Fibroblast of the conjunctiva (primary cell): ENCODE measurements around the gene SPINT1.
"Not testable (repeated sequence)": the region's sequence is repeated elsewhere in the genome, so short reads cannot be mapped to it uniquely, and the experiment has no call there.

Experiments used
- DNase-seq: peaks from one replicate; pipeline ENCODE4 v3.0.0-alpha.2; 2010; ENCODE audit warnings: low read depth

SPINT1 gene

DNA sequence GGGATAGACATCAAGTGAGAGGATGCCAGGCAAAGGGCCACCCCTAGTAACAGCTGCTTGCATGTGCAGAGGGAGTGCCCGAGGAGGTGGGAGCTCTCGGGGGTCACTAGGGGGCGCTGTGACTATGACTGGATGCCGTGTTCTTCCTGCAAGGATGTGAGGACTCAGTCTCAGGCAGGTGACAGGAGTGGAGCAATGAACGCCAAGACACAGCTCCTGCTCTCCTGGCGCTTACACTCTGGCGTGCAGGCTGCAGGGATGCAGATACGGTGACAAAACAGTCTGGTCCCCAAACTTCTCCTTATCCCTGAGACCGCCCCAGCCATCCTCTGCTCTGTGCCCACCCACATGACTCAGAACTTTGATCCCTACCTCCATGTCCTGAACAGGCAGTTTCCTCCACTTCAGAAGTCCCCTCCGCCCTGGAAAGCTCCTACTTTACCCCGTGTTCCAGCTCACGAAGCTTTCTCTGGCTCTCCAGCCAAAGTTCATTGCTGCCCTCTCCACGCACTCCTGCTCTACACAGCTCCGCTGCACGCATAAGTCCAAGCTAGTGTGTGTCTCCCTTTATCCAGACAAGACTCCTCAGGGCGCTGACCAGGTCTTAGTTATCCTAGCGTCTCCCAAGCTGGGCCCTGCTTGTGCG is 15.5 kb downstream of the SPINT1 start:
- peak; percentile 38 for DNase-seq

DNA sequence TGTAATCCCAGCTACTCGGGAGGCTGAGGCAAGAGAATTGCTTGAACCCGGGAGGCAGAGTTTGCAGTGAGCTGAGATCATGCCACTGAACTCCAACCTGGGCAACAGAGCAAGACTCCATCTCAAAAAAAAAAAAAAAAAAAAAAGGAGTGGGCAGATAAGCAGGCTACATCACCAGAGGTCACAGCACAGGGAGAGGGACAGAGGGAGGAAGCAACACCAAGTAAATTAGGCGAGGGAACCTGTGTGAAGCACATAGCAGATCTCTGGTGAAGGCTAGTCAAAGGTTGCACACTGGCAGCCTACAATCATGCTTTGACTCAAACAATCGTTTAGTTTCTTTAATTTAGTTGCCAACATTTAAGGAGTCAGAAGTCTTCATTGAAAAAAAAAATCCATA is 17.3 kb downstream of the SPINT1 start:
- not testable (repeated sequence) for DNase-seq

DNA sequence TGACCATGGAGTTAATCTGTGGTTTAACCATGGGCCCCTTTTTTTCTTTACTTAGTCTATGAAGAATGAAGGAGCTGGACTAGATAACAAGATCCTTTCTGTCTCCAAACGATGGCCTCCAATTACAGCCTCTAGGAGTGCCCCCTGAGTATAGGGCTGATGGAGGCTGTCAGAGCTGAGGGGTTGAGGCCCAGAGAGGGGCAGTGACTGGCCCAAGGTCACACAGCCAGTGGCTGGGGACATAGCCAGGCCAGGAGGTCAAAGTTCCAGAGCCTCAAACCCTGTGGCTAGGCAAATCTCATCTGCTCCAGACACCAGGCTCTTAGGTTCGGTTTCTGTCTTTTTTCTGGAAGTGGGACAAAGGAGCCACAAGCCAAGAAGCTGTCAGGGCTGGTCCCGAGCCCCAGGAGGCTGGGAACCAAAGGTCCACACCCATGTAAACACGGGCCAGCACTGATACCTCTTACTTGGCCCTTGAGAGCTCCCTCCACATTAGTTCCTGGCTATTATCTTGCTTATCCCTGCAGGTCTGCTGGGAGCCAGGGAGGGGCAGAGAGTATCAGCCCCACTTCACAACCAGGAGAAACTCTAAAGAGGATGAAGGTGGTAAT is 19.9 kb downstream of the SPINT1 start:
- no peak for DNase-seq

DNA sequence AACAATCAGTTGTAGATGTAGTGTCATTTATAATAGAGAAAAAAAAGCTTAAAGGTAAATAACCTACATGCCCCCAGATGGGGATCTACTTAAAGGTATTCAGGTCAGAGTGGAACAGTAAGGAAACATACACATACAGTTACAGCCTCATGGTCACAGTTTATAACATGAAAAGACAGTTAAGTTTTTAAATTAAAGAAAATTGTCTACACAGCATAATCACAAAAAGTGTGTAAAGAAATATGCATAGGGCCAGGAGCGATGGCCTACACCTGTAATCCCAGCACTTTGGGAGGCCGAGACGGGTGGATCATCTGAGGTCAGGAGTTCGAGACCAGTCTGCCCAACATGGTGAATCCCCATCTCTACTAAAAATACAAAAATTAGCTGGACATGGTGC is 23.4 kb downstream of the SPINT1 start:
- no peak for DNase-seq

GRCh38 chr15:40869686-40870085 is 25.8 kb downstream of the SPINT1 start:
- DNase-seq: no peak

GRCh38 chr15:40870716-40871115 is 26.9 kb downstream of the SPINT1 start:
- DNase-seq: no peak

- no peak for DNase-seq
These were observed 28.1 kb downstream of the SPINT1 start for GRCh38 chr15:40871749-40872617.

- DNase-seq: no peak
These were observed 29.2 kb downstream of the SPINT1 start for GRCh38 chr15:40872791-40873693.

GRCh38 chr15:40873694-40874561 is 30.1 kb downstream of the SPINT1 start, which contains the start of gene RHOV:
Gene RHOV (minus strand): TSS chr15:40874234. CDS start chr15:40874139, 95 bp downstream.
- no peak for DNase-seq

- DNase-seq: no peak
These were observed 32.3 kb downstream of the SPINT1 start for GRCh38 chr15:40875991-40876730.

DNA sequence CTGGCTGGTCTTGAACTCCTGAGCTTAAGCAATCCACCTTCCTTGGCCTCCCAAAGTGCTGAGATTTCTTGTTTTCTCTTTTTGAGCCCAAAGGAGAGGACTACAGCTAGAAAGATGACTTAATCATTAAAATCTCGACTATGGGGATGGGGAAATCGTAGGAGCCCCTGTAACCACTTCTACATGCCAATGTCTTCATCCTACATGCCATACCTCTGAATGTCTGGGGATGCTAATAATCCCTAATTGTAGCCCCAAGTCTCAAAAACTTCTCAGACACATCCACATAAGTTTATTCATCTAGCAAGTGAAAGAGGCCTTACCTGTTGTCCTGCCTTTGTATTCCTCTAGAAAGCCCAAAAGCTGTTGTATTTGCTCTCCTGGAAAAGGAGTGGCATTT is 33.8 kb downstream of the SPINT1 start:
- DNase-seq: no peak

DNA sequence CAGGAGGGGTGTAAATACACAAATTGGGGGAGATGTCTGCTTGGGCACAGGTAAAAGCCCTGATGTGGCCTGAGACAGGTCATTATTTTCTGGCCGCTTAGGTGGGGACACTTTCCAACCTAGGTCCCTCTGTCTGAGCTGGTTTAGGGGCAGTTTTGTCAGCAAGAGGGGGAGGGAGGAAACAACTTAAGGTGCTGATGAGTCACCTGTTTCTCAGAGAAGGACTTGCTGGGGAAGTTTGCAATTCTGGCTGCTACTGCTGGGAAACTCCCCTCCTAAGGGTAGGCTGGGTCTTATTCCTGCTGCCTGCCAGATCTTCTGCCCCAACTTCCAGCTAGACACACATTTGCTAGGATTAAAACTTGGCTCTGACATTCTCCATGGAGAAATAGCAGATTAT is 34.9 kb downstream of the SPINT1 start:
- no peak for DNase-seq

DNA sequence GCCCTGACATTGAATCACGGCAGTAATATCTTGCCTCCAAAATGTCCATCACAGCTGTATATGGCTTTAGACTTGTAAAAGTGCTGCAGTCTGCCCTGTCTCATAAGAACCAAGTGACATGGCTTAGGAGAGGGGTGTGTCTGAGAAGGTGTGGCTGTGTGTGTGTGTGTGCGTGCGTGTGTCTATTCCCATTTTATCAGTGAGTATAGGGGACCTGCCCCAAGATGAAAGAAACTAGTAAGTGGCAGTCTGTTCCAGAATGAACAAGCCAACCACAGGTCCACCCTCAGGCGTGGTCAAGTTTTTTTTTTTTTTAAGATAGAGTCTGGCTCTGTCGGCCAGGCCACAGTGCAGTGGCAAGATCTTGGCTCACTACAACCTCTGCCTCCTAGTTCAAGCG is 35.8 kb downstream of the SPINT1 start:
- DNase-seq: no peak

DNA sequence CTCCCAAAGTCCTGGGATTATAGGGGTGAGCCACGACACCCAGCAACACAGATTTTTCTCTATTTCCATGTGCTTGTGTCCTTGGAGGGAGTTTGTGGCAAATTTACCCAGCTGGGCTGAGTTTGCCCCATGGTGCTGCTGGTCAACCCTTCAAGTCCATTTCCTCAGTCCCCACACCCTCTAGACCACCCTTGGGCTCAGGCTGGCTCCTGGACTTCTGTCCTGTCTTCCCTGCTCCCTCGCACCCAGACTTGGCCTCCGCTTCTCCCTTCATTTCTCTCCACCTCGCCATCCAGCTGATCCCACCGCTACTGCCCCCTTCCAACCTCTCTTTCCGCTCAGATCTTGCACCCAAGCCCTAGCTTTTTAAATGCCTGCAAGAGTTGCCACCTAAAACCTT is 37.5 kb downstream of the SPINT1 start:
- DNase-seq: no peak

DNA sequence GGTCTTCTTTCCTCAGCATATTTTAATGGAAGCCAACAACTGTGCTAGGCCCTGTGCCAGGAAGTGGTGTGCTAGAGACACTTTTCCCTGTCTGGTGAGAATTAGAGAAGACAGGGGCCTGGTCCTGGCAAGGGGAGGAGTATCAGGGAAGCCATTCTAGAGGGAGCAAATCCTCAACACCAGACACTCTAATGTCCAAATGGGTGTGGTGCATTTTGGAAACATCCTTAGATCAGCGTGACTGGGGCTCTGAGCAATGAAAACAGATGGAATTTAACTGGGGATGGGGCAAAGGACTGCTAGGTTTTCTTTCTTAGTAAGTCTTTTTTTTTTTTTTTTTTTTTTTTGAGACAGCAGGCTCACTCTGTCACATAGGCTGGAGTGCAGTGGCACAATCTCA is 42.7 kb downstream of the SPINT1 start:
- DNase-seq: no peak

DNA sequence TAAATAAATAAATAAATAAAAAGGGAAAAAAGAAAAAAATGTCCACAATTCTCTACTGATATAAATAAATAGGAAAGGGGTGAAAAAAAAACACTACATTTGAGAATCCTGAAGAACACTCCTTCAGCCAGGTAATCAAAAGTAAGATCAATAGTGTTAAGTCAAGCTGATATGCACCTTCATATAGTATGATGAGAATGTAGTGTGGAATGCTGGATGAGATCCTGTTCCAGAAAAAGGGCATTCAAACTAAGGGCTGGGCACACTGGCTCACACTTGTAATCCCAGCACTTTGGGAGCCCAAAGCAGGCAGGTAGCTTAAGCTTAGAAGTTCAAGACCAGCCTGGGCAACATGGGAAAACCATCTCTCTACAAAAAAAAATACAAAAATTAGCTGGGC is 45.3 kb downstream of the SPINT1 start:
- no peak for DNase-seq

DNA sequence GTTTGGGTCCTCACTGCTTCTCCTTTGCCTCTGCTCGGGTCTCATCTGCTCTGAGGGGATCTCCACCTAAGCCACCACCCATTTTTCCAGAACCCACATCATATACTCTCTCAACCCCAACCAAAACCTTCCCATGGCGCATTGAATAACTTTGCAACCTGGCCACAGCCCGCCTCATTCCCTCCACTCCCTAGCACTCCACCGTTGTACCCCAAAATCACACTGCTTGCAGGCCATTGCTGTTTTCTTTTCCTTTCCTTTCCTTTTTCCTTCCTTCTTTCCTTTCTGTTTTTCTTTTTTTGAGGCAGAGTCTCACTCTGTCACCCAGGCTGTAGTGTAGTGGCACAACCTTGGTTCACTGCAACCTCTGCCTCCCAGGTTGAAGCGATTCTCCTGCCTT is 47.3 kb downstream of the SPINT1 start:
- DNase-seq: no peak

GRCh38 chr15:40891810-40892446 is 48.1 kb downstream of the SPINT1 start:
- no peak for DNase-seq

DNA sequence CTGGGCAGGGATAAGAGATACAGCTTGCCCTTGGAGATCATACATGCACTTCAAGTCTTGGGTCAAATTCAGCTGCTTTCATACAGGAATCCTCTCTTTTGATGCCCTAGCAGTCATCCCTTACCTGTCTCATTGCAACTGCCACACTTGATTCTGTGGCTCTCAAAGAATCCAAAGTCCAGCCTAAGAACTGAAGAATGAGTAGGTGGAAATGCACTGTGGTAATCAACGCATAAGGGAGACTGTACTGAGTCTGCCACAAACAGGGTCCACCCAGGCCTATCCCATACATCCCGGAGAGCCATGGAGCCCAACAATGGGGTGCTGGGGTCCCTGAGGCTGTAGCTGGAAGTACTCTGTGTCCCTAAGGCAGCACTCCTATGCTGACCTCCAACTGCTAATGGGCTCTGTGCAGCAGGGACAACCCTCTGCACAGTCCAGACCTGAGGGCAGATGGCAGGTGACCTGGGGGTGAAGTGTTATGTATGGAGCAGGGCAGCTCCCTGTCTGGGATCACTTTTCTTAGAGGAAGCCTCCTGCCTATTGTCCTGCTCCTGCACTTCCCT is 48.7 kb downstream of the SPINT1 start:
- no peak for DNase-seq
